Cardiac fibroblast (primary cell): ENCODE data around the gene IL19.
"Not testable (repeated sequence)": the region's sequence is repeated elsewhere in the genome, so short reads cannot be mapped to it uniquely, and the experiment has no call there.

ENCODE experiments used
- DNase-seq, 2 donors: peaks; one replicate each; pipeline versions ENCODE4 v3.0.0 to v3.0.0-alpha.2; 2010; ENCODE audit warnings: low read depth in 2 of 2
- H3K4me3 ChIP-seq, 2 donors: replicated peaks in 1 of 2; 1 replicate in 1 of 2; 2 replicates in 1 of 2; pipeline ENCODE4 v1.5.1; 2011; ENCODE audit warnings: low read depth in 2 of 2, low read length in 2 of 2, mild to moderate bottlenecking in 2 of 2, moderate library complexity in 1 of 2
- TF ChIP-seq, protein P1 (sequence below): IDR thresholded peaks from one replicate; pipeline ENCODE4 v1.5.1; 2011; ENCODE audit warnings: low read depth, mild to moderate bottlenecking, low read length, inconsistent platforms

The IL19 gene

DNA sequence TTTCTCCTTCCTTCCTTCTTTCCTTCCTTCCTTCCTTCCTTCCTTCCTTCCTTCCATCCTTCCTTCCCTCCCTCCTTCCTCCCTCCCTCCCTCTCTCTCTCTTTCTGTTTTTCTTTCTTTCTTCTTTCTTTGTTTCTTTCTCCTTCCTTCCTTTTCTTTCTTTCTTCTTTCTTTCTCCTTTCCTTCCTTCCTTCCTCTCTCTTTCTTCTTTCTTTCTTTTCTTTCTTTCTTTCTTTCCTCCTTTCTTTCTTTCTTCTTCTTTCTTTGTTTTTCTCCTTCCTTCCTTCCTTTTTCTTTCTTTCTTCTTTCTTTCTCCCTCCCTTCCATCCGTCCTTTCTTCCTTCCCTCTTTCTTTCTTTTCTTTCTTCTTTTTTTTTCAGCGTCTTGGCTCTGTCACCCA lies 18.1 kb upstream of the IL19 start:
- H3K4me3 ChIP-seq: no peak overlapping the region
- TF ChIP-seq, protein P1, sequence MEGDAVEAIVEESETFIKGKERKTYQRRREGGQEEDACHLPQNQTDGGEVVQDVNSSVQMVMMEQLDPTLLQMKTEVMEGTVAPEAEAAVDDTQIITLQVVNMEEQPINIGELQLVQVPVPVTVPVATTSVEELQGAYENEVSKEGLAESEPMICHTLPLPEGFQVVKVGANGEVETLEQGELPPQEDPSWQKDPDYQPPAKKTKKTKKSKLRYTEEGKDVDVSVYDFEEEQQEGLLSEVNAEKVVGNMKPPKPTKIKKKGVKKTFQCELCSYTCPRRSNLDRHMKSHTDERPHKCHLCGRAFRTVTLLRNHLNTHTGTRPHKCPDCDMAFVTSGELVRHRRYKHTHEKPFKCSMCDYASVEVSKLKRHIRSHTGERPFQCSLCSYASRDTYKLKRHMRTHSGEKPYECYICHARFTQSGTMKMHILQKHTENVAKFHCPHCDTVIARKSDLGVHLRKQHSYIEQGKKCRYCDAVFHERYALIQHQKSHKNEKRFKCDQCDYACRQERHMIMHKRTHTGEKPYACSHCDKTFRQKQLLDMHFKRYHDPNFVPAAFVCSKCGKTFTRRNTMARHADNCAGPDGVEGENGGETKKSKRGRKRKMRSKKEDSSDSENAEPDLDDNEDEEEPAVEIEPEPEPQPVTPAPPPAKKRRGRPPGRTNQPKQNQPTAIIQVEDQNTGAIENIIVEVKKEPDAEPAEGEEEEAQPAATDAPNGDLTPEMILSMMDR: no peak
- DNase-seq: no peak

DNA sequence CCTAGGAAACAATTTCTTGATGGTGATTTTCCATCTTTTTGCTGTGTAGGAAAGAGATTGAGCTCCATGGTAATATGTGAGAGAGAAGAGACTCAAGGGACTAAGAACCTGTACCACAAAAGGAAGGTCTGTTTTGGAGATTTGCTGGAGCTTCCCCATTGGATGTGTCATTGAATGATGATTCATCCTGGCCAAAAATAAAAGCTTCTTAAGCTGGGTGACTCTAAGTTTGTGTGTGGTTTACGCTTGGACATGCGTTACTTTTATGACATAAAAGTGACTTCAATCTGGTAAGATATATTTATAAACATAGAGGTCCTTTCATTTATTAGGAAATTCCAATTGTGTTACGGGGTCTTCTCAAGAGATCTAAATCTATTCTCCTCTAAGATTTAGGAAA lies 17.4 kb upstream of the IL19 start:
- TF ChIP-seq, protein P1: no peak
- H3K4me3 ChIP-seq: no peak overlapping the region
- DNase-seq: peak in 1 of 2 donors; percentile 65

DNA sequence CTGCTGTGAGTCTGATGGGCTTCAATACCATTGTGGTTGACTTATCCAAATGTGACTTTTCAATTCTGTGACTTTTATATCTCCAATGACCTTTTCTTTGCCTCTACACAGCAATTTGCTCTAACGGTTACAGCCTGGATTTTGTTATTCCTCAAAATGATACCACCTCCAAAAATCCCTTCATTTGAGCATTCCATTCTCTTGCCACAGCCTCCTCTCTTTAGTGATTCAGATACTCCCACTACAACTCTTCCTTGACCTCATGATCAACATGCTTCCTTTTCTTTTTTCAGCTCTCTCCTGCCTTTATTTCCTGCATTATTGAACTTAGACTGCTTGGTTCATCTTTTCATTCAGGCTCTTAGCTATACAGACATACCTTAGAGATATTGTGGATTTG lies 16.6 kb upstream of the IL19 start:
- no peak overlapping the region for H3K4me3 ChIP-seq
- peak; percentile 48 to 64 for DNase-seq
- TF ChIP-seq, protein P1: no peak

DNA sequence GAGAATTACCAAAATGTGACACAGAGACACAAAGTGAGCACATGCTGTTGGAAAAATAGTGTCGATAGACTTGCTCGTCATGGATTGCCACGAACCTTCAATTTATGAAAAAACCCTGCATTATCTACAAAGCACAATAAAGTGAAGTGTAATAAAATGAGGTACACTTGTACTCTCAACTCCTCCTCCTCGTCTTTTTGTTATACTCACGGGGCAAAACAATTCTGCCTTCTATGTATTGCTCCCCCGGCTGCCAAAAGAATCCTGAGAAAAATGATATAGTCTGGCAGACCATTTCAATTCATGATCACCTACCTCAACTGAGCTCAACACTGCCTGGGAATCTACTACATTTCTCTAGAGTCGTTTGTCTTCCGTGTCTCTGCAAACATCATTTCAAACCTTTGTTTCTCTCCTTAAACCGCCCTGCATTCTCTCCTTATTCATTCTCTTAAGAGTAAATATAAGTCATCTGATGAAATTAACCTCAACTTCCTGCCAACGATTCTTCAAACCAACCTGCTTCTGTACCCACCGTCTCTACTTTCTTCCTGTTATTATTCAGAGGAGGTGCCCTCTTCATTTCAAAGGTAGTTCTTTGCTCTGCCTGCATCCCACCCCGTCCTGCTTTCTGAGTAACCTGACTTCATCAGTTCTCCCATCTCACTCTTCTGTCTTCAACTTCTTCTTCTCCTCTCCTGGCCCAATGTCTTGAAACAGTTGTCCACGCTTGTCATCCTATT lies 12.9 kb upstream of the IL19 start:
- no peak for DNase-seq
- TF ChIP-seq, protein P1: no peak
- no peak overlapping the region for H3K4me3 ChIP-seq

DNA sequence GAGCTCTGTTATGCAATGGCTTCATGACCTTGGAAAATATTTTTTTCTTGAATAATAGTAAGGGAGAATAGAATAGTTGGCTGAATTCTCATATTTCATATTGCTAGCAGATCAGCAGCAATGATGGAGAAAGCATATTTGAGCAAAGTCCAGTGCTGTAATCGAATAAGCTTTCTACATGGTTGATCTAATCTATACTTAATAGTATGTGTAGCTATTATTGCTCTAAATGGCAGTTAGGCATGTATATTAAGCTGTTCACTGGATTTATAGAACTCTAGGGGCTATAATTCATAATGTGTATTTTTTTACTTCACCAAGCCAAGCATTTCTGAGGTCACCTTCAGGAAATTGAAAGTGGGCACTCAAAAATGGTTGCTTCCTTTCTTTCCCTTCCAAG lies 10.0 kb upstream of the IL19 start:
- TF ChIP-seq, protein P1: no peak
- no peak overlapping the region for H3K4me3 ChIP-seq
- no peak for DNase-seq

DNA sequence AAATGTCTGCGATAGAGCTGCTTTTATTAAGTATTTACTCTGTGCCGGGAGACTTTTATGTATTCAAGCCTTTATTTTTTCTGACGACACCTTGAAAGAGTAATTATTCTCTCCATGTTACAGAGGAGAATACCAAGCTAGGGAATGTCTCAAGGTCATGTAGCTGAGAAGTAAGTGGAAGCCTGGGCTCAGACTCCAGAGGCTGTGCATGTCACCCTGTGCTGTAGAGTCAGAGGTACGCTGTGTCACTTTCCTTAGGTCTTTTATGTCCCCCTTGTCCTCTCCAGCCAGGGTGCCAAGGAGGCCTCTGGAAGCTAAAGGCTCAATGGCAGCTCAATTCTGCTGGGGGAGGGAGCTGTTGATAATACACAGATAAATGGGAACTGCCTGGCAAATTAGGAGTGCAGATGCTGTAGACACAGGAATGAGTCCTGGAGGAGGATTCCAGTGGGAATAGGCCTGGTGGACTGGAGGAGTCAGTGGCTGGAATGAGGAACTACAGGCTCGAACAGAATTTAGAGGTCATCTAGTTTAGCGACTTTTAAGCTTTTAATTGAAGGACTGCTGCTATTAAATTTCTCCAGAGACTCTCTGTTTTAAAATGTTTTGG lies 9.3 kb upstream of the IL19 start:
- TF ChIP-seq, protein P1: peak; percentile 18
- H3K4me3 ChIP-seq: no peak overlapping the region
- DNase-seq: peak in 1 of 2 donors; percentile 34

DNA sequence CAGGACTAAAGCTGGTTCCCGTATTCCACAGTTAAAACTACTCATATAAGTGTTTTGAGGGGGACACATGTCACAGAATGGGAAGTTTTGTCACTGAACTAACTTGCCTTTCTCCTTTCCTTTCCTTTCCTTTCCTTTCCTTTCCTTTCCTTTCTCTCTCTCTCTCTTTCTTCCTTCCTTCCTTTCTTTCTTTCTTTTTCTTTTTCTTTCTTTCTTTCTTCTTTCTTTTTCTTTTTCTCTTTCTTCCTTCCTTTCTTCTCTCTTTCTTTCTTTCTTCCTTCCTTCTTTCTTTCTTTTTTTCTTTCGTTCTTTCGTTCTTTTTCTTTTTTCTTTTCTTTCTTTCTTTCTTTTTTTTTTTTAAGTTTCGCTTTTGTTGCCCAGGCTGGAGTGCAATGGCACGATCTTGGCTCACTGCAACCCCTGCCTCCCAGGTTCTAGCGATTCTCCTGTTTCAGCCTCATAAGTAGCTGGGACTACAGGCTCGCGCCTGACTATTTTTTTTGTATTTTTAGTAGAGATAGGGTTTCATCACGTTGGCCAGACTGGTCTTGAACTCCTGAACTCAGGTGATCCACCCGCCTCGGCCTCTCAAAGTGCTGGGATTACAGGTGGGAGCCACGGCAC lies 7.7 kb upstream of the IL19 start:
- not testable (repeated sequence) for DNase-seq, H3K4me3 ChIP-seq

- DNase-seq: not testable (repeated sequence)
Observed at GRCh38 chr1:206765771-206766170, 4.8 kb upstream of the IL19 start.

More at GRCh38 chr1:206765771-206766170, 4.8 kb upstream of the IL19 start:
- not testable (repeated sequence) for H3K4me3 ChIP-seq
